Activated T-helper 17 cell treated with anti-CD3 and anti-CD28 coated beads, Interleukin-2, amount 50 U/mL, for 72 hours (primary cell): ENCODE results near the gene MIOX. TPM values are rescaled to one million over a fixed set of nuclear protein-coding genes. Genes with fewer than 3 reads are reported as not detected.
A peak's percentile ranks its signal among the peaks of the same experiment; 100 is the strongest.

ENCODE experiments used
- ATAC-seq: fragments of 150-1000 bp; cut with Tn5 transposase; replicated peaks from 2 replicates; pipeline ENCODE4 v1.10.0; 2021; ENCODE audit warnings: mild to moderate bottlenecking, moderate library complexity
- H3K27ac Mint-ChIP-seq: one replicate; pipeline ENCODE4 v1.8.0; 2022; ENCODE audit warnings: mixed read lengths
- H3K27me3 Mint-ChIP-seq: one replicate; pipeline ENCODE4 v1.8.0; 2022; ENCODE audit warnings: mixed read lengths
- H3K36me3 Mint-ChIP-seq: one replicate; pipeline ENCODE4 v1.8.0; 2022; ENCODE audit warnings: low read depth, mild to moderate bottlenecking, mixed read lengths
- H3K4me1 Mint-ChIP-seq: one replicate; pipeline ENCODE4 v1.8.0; 2022; ENCODE audit warnings: mixed read lengths
- H3K4me3 Mint-ChIP-seq: one replicate; pipeline ENCODE4 v1.8.0; 2022; ENCODE audit warnings: mild to moderate bottlenecking, mixed read lengths
- H3K9me3 Mint-ChIP-seq: one replicate; pipeline ENCODE4 v1.8.0; 2022; ENCODE audit warnings: mixed read lengths
- total RNA-seq, 2 donors: library from RNA; stranded (reverse); gene quantifications; one replicate each; pipeline ENCODE4 v1.2.3, GENCODE V29; 2022

The MIOX gene
- total RNA-seq, 2 donors from 2014 or later: 0.24 to 0.53 TPM

- Mint-ChIP-seq H3K27me3 (no peaks in the 10 kb centered on the region), H3K4me3 (no peak overlapping the region), H3K9me3 (no peaks in the 10 kb centered on the region), H3K27ac (no peak overlapping the region), H3K36me3 (peaks cover 73% of the 10 kb centered on the region), H3K4me1 (no peaks in the 10 kb centered on the region)
- ATAC-seq: no peak
Measured at GRCh38 chr22:50463188-50463900, 23.3 kb upstream of the MIOX start.

DNA sequence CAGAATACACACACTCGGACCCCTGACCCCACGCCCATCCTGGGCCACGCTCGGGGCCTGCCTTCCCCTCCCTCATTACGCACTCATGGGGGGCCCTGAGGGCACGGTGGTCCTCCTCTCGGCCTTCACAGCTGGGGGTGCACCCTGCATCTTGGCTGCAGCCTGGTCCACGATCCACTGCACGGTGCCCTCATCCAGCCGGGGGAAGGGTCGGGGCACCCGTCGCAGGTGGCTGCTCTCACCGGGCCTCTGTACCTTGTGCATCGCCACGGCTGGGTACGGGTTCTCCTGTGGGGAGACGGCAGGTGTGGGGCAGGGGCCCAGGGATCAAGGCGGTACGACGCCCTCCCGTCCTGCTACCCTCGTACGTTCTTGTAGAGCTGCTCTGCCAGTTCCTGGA, 22.2 kb upstream of the MIOX start:
- H3K27me3 Mint-ChIP-seq: no peaks in the 10 kb centered on the region

DNA sequence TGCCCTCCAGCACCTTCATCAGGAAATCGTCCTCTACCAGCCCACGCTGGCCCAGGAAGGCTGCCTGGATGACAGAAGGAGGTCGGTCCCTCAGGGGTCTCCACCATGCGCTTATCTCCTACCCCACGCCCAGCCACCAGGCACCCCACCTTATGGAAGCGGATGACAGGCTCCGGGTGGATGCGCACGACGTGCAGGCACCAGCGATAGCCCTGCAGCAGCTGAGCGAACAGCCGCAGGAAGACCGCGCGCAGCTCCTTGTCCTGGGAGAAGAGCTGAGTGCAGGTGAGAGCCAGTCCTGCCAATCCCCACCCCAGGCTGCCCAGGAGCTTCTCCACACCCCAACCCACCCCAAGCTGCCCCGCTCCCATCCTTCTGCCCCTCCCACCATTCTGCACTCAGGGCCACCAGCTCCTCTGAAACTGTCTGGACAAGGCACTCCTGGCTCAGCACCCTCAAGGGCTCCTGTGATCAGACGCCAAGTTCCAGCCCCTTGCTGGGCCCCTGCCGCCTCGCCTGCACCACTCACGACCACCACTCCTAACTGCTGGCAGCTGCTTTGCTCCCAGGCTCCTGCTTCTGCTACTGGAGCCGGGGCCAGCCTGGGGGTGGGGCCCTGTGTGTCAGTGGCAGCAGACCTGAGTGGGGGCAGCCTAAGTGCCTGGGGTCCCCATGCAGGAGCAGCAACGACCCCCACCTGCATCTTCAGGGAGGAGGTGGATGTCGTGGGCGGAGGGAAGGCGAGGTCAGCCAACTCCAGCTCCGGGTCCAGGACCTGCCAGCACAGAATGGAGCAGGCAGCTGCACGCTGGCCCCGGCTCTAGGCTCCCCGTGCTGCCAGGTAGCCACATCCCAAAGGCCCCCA, 21.4 kb upstream of the MIOX start:
- Mint-ChIP-seq H3K36me3 (peaks cover 64% of the 10 kb centered on the region), H3K27me3 (no peaks in the 10 kb centered on the region), H3K9me3 (no peaks in the 10 kb centered on the region), H3K27ac (no peak overlapping the region), H3K4me3 (no peak overlapping the region), H3K4me1 (peaks cover 2% of the 10 kb centered on the region)
- no peak for ATAC-seq

More for the DNA sequence above, 22.2 kb upstream of the MIOX start:
- Mint-ChIP-seq H3K27ac (no peak overlapping the region), H3K4me3 (no peak overlapping the region), H3K36me3 (peaks cover 68% of the 10 kb centered on the region), H3K4me1 (no peaks in the 10 kb centered on the region), H3K9me3 (no peaks in the 10 kb centered on the region)
- no peak for ATAC-seq

GRCh38 chr22:50467341-50467740, 19.3 kb upstream of the MIOX start:
- no peak for ATAC-seq
- Mint-ChIP-seq H3K4me3 (no peak overlapping the region), H3K36me3 (peaks cover 46% of the 10 kb centered on the region), H3K9me3 (no peaks in the 10 kb centered on the region), H3K27ac (no peak overlapping the region), H3K4me1 (peaks cover 11% of the 10 kb centered on the region), H3K27me3 (no peaks in the 10 kb centered on the region)

DNA sequence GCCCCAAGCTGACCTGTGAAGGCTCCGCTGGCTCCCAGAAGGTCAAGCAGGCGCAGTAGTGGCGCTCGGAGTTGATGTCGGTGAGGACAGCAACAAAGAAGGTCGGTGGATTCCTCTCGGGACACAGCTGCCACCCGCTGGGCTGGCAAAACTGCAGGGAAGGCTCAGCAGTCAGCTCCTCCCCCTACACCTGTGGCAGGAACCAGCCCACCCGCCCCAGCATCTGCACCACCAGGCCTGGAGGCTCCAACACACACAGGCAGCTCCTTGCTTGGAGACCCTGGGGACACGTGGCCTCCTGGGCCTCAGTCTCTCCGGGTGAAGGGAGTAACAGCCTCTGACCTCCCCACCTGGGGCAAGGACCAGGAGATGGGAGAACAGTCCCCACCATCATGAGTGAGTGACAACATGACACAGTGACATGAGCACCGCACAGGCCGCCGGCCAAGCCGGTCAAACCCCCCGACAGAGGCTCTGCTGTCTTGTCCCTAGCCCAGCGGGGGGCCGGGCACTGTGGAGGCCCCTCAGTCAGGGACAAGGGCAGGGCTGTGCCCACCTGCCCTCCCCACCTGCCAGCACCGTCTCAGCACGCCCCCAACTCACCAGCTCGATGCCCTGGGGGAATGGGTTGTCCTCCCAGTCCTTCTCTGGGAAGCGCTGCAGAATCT, 18.8 kb upstream of the MIOX start:
- peaks cover 44% of the 10 kb centered on the region for H3K36me3 Mint-ChIP-seq
- H3K27me3 Mint-ChIP-seq: no peaks in the 10 kb centered on the region
- no peak overlapping the region for H3K4me3 Mint-ChIP-seq
- no peak for ATAC-seq
- H3K4me1 Mint-ChIP-seq: peaks cover 14% of the 10 kb centered on the region
- peak overlapping the region; percentile 92 for H3K27ac Mint-ChIP-seq
- no peaks in the 10 kb centered on the region for H3K9me3 Mint-ChIP-seq

DNA sequence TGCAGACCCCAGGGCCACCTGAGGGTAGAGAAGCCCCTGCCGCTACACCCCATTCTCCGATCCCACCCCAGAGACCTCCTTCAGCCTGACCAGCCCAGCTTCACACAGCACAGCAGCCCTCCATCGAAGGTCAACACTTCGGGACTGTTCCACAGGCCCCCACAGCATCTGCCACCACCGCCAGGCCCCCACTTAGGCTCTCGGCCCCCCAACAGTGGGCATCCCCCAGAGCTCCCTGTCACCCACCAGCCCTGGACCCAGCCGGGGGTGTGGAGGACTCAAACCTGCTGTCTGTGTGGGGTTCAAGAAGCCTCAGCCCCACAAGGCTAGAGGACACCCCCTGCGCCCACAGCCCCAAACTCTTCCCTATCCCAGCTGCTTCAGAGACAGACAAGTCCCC, 18.0 kb upstream of the MIOX start:
- peak overlapping the region; percentile 86 for H3K4me3 Mint-ChIP-seq
- peaks cover 21% of the 10 kb centered on the region for H3K4me1 Mint-ChIP-seq
- no peaks in the 10 kb centered on the region for H3K27me3 Mint-ChIP-seq
- no peak for ATAC-seq
- H3K9me3 Mint-ChIP-seq: no peaks in the 10 kb centered on the region
- H3K36me3 Mint-ChIP-seq: peaks cover 42% of the 10 kb centered on the region
- H3K27ac Mint-ChIP-seq: peak overlapping the region; percentile 92

GRCh38 chr22:50469377-50470305, 17.0 kb upstream of the MIOX start:
- H3K4me1 Mint-ChIP-seq: peaks cover 21% of the 10 kb centered on the region
- H3K27me3 Mint-ChIP-seq: no peaks in the 10 kb centered on the region
- H3K4me3 Mint-ChIP-seq: peak overlapping the region; percentile 86
- peak; percentile 87 for ATAC-seq
- H3K9me3 Mint-ChIP-seq: no peaks in the 10 kb centered on the region
- peaks cover 32% of the 10 kb centered on the region for H3K36me3 Mint-ChIP-seq
- H3K27ac Mint-ChIP-seq: peak overlapping the region; percentile 92

DNA sequence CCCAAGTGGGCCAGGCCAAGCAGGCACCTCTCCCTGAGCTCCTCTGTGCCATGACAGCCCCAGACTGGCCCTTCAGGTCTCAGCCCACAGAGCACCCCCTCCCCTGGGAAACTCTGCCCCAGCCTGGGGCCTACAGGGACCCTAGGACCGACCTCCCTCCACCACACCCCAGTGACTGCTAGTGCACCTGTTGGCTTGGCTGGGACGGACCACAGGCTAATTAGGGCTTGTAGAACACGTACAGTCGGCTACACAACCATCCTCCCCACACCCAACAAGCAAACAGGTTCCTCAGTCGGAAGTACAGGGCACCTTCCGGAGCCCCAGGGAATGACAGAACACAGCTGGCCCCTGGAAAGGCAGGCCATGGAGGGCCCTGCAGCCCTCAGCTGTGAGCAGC, 16.2 kb upstream of the MIOX start:
- H3K4me1 Mint-ChIP-seq: peaks cover 21% of the 10 kb centered on the region
- no peak for ATAC-seq
- peak overlapping the region; percentile 86 for H3K4me3 Mint-ChIP-seq
- peaks cover 30% of the 10 kb centered on the region for H3K36me3 Mint-ChIP-seq
- no peaks in the 10 kb centered on the region for H3K27me3 Mint-ChIP-seq
- H3K9me3 Mint-ChIP-seq: no peaks in the 10 kb centered on the region
- peak overlapping the region; percentile 92 for H3K27ac Mint-ChIP-seq

DNA sequence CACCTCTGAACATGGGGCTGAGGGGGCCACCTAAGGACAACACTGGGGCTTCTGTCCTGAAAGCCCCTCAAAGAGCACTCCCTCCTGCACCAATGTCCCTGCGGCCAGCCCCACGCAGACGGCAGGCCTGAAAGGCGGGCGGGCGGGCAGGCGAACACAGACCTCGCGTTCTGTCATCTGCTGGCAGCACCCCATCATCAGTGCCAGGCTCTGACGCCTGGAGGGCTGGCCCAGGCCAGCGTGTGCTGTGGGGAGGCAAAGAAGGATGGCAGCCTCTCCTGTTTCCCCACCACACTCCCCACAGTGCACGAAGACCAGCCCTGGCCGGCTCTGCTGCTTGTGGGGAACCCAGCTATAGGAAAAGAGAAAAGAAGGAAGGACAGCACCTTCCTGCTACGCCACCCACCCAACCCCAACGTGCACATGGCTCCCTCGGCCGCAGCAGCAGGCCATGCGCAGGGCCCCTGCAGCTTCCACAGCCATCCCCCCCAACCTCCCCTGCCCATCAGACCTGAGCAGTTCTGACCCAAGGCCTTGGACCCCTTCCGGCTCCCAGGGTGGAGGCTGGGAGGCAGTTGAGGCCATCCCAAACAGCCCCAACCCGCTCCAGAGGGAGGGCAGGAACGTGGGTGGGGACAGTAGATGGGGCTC, 15.3 kb upstream of the MIOX start:
- no peak for ATAC-seq
- Mint-ChIP-seq H3K9me3 (no peaks in the 10 kb centered on the region), H3K4me1 (peaks cover 21% of the 10 kb centered on the region), H3K4me3 (peak overlapping the region; percentile 86), H3K36me3 (peaks cover 22% of the 10 kb centered on the region), H3K27ac (peak overlapping the region; percentile 92), H3K27me3 (no peaks in the 10 kb centered on the region)

- peak overlapping the region; percentile 68 for H3K27ac Mint-ChIP-seq
- no peaks in the 10 kb centered on the region for H3K9me3 Mint-ChIP-seq
- no peak for ATAC-seq
- peaks cover 21% of the 10 kb centered on the region for H3K4me1 Mint-ChIP-seq
- peak overlapping the region; percentile 86 for H3K4me3 Mint-ChIP-seq
- H3K36me3 Mint-ChIP-seq: peaks cover 15% of the 10 kb centered on the region
- no peaks in the 10 kb centered on the region for H3K27me3 Mint-ChIP-seq
Measured at GRCh38 chr22:50471962-50472361, 14.7 kb upstream of the MIOX start.

GRCh38 chr22:50473088-50473487, 13.6 kb upstream of the MIOX start:
- ATAC-seq: no peak
- Mint-ChIP-seq H3K27me3 (no peaks in the 10 kb centered on the region), H3K4me3 (peak overlapping the region; percentile 86), H3K36me3 (peaks cover 12% of the 10 kb centered on the region), H3K27ac (peak overlapping the region; percentile 68), H3K9me3 (no peaks in the 10 kb centered on the region), H3K4me1 (peaks cover 21% of the 10 kb centered on the region)

DNA sequence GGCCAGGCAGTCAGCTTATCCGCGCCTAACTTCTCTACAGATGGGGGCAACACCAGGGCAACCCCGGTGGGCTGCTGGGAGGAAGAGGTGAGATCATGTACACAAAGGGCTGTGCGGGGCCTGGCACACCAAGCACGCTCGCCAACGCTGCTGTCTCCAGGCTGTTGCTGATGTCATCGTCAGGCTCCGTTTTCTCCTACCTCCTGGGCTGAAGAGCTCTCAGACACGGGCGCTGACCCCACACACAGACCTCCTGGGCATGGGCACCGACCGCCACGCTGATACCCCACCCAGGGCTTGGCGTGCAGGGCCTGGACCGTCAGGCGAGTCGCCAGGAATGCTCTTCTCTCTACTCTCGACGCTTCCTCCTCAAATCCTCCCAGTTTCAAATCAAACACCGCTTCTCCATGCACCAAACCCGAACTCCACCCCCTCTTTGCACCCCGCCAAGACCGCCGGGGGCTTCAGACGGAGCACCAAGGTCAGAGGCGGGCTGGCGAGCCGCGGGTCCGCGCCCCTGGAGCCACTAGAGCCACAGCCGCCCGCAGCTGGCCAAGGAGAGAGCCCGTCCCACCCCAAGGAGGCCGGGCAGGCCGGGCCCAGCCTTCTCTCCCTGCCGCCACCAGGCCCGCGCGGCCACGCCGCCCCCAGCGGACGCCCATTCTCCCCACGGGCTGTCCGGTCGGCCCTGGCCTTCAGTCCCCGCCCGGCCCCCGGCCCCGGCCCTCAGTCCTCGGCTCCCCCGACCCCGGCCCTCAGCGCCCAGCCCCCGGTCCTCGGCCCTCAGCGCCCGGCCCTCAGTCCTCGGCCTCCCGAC, 12.6 kb upstream of the MIOX start:
- Mint-ChIP-seq H3K27me3 (no peaks in the 10 kb centered on the region), H3K36me3 (peaks cover 6% of the 10 kb centered on the region), H3K27ac (peak overlapping the region; percentile 68), H3K4me3 (peak overlapping the region; percentile 86), H3K9me3 (no peaks in the 10 kb centered on the region), H3K4me1 (peaks cover 21% of the 10 kb centered on the region)
- no peak for ATAC-seq
